Measurements from ENCODE around the gene PPP1R3C.

DNA sequence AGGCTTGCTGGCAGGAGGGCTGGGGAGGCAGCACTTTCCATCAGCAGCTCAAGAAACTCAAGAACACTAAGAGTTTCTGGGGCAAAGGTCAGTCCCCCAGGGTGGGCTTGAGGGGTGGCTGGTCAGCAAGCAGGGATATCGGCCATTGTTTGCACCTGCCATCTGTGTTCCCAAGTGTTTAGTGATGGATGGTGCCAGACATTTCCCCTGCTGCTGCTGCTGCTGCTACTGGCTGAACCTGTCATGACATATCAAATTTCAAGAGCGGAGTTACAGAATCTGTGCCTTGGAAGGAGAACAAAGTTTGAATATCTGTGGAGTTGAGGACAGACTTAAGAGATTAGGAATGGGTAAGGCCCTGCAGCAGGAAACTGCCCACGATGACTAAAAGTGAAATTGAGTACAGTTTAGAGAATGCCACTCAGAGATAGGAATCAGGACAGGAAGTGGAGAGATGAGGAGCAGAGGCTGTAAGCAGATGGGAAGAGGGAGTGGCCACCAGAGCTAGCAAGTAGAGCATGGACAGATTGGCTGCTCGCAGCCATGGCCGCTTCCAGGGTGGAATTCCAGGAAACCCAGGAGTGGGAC is 39.2 kb upstream of the PPP1R3C start:
- TF ChIP-seq, protein P1, sequence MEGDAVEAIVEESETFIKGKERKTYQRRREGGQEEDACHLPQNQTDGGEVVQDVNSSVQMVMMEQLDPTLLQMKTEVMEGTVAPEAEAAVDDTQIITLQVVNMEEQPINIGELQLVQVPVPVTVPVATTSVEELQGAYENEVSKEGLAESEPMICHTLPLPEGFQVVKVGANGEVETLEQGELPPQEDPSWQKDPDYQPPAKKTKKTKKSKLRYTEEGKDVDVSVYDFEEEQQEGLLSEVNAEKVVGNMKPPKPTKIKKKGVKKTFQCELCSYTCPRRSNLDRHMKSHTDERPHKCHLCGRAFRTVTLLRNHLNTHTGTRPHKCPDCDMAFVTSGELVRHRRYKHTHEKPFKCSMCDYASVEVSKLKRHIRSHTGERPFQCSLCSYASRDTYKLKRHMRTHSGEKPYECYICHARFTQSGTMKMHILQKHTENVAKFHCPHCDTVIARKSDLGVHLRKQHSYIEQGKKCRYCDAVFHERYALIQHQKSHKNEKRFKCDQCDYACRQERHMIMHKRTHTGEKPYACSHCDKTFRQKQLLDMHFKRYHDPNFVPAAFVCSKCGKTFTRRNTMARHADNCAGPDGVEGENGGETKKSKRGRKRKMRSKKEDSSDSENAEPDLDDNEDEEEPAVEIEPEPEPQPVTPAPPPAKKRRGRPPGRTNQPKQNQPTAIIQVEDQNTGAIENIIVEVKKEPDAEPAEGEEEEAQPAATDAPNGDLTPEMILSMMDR (IDR thresholded peaks at IDR 0.05): no peak
- TF ChIP-seq EP300 (IDR thresholded peaks at IDR 0.05) (no peak), POLR2A (IDR thresholded peaks at IDR 0.05) (no peak)

Measured in tibial nerve (tissue), 4 donors.